ENCODE data around the gene TLE3. TPM values are rescaled to one million over a fixed set of nuclear protein-coding genes. Genes with fewer than 3 reads are reported as not detected.
A peak's percentile ranks its signal among the peaks of the same experiment; 100 is the strongest.

The TLE3 gene
- total RNA-seq, 2 donors from 2014 or later: 16.6 to 33.9 TPM

DNA sequence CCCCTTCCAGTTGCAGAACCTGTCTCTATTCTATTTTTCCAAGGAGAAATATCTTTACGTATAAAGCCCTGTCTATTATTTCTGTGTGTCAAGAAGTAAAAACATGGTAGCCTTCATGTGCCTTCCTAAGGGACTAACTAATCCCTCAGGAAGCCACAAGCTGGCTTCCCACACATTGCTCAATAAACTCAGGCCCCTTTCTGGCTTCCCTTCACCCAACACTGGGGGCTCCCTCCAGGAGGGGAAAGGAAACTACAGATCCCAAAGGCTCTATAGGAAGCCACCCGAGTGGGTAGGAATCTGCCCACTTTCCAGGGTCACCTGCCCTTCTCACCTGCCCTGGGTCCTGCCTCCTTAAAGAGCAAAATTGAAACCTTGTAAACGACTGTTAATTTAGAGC, 4.6 kb downstream of the TLE3 start:
- no peak overlapping the region for H3K4me3 ChIP-seq
- H3K4me1 ChIP-seq: peaks cover 79% of the 10 kb centered on the region
- intact Hi-C loops (cut with DNase I): no loop called here
- H3K36me3 ChIP-seq (replicated peaks in 1 of 2; ENCODE audit: insufficient read depth in 1 of 2, low read depth in 2 of 2): no peaks in the 10 kb centered on the region
- H3K27me3 ChIP-seq: no peaks in the 10 kb centered on the region
- 25 to 31% methylated on average over 3 of the region's 3 CpGs for WGBS, 2 donors
- H3K27ac ChIP-seq: peak overlapping the region; percentile 3 to 58 (median 42)
- no peak for ATAC-seq
- H3K9me3 ChIP-seq: no peaks in the 10 kb centered on the region
- no peak for TF ChIP-seq POLR2A (IDR thresholded peaks at IDR 0.05)
- TF ChIP-seq, protein P1, sequence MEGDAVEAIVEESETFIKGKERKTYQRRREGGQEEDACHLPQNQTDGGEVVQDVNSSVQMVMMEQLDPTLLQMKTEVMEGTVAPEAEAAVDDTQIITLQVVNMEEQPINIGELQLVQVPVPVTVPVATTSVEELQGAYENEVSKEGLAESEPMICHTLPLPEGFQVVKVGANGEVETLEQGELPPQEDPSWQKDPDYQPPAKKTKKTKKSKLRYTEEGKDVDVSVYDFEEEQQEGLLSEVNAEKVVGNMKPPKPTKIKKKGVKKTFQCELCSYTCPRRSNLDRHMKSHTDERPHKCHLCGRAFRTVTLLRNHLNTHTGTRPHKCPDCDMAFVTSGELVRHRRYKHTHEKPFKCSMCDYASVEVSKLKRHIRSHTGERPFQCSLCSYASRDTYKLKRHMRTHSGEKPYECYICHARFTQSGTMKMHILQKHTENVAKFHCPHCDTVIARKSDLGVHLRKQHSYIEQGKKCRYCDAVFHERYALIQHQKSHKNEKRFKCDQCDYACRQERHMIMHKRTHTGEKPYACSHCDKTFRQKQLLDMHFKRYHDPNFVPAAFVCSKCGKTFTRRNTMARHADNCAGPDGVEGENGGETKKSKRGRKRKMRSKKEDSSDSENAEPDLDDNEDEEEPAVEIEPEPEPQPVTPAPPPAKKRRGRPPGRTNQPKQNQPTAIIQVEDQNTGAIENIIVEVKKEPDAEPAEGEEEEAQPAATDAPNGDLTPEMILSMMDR (IDR thresholded peaks at IDR 0.05): no peak
- no peak for DNase-seq

DNA sequence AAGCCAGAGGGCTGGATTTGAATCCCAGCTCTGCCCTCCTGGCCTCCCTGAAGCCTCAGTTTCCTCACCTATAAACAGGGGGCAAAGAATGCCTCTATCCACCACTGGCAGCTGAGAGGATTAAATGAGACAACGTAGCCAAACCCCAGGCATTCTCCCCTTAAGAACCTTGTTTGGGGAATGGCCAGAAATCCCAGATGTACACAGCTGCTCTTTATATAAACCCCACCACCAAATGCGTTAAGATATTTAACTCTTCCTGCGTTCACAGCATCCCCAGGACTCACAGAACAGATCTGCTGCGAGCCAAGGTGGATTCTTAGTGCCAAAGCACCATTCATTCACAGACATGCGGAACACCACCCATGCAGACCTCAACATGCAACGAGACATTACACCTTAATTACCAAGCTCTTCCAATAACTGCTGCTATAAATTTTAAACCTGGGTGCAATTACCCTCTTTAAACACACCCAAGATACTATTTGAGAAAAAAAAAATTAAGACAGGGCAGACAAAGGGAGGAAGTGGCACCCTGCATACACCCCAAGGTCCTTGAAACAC, 5.2 kb downstream of the TLE3 start:
- DNase-seq (no peak), ATAC-seq (no peak)
- no peaks in the 10 kb centered on the region for H3K27me3 ChIP-seq
- no peaks in the 10 kb centered on the region for H3K9me3 ChIP-seq
- peak overlapping the region in 2 of 4 donors; percentile 3 to 58 for H3K27ac ChIP-seq
- 81 to 88% methylated on average over 6 of the region's 6 CpGs for WGBS, 2 donors
- intact Hi-C loops (cut with DNase I): no loop called here
- TF ChIP-seq POLR2A (IDR thresholded peaks at IDR 0.05): no peak
- TF ChIP-seq, protein P1 (IDR thresholded peaks at IDR 0.05): no peak
- H3K36me3 ChIP-seq (replicated peaks in 1 of 2; ENCODE audit: insufficient read depth in 1 of 2, low read depth in 2 of 2): no peaks in the 10 kb centered on the region
- H3K4me1 ChIP-seq: peaks cover 78% of the 10 kb centered on the region
- H3K4me3 ChIP-seq: no peak overlapping the region

DNA sequence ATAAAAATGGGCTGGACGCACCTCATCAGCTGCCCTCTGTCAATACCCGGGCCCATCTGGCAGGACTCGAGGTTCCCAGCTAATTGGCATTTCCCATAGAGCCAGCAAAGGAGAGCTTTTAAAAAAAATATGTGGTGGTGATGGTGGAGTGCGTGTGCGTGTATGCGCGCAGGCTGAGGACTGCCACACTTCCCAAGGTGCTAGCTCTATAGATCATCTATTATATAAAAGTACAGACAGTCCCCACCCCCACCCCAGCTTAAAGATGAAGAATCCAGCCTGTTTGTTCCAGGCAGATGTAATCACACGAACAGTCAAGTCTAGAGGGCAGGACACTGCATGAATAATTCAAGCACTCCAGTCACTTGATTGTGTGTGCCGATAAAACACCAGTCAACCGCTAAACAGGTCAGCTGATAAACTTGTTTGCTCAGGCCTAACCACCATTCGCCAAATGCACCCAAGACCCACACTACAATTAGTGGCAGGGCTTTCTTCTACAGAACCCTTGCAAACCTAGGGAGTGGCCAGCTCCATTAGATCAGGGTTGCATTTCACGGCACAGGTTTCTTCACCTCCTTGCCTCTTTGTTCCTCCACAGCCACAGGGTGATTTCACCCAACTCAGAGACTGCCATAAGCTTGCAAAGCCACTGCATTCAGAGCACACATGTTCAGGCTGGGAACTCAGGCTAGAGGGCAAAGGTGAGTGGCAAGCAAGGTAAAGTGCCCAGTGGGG, 5.8 kb downstream of the TLE3 start:
- Histone ChIP-seq H3K4me3 (no peak overlapping the region), H3K36me3 (replicated peaks in 1 of 2; ENCODE audit: insufficient read depth in 1 of 2, low read depth in 2 of 2) (no peaks in the 10 kb centered on the region), H3K27me3 (no peaks in the 10 kb centered on the region), H3K4me1 (peaks cover 72% of the 10 kb centered on the region), H3K27ac (no peak overlapping the region), H3K9me3 (no peaks in the 10 kb centered on the region)
- no peak for TF ChIP-seq POLR2A (IDR thresholded peaks at IDR 0.05)
- TF ChIP-seq, protein P1 (IDR thresholded peaks at IDR 0.05): no peak
- no peak for ATAC-seq
- intact Hi-C loops (cut with DNase I): no loop called here
- 60 to 67% methylated on average over 12 of the region's 12 CpGs for WGBS, 2 donors
- DNase-seq: no peak

DNA sequence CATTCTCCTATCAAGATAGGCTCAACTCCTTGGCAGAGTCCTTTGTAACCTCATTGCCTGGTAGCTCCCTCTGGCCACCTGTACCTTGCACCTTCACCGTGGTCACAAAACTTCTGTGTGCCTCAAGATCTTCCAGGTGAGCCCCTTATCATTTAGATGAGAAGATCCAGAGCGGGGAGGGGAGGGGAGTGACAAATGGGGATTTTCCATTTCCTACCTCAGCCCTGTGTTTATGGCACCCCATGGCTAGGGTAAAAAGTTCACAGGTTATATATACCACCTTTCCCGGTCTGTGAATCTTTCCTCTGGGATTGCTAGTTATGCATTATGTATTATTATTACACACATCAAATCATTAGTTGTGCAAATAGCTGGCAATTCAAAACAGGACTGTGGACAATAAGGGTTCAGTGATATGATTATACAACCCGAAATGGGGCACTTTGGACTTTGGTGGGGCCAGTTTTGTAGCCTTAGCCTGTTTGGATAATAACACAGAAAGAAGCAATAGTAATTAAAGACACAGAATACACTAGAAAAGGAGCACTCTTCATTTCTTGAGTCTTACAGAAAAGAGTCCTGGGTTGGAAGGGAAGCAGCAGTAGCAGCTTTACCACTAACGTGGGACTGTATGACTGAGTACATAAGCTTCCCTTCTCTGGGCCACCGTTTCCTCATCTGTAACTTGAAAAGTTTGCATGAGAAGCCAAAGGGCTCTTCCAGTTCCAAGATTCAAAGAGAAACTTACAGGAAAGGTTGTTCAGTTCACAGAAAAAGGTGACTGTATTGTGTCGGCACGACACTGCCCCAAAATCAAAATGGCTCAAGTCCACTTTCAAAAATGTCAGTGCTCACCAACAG, 7.1 kb downstream of the TLE3 start:
- intact Hi-C loops (cut with DNase I): no loop called here
- H3K4me1 ChIP-seq: peaks cover 59% of the 10 kb centered on the region
- H3K9me3 ChIP-seq: no peaks in the 10 kb centered on the region
- no peak overlapping the region for H3K27ac ChIP-seq
- no peaks in the 10 kb centered on the region for H3K27me3 ChIP-seq
- no peak for TF ChIP-seq POLR2A (IDR thresholded peaks at IDR 0.05)
- TF ChIP-seq, protein P1 (IDR thresholded peaks at IDR 0.05): no peak
- no peaks in the 10 kb centered on the region for H3K36me3 ChIP-seq (replicated peaks in 1 of 2; ENCODE audit: insufficient read depth in 1 of 2, low read depth in 2 of 2)
- no peak overlapping the region for H3K4me3 ChIP-seq
- ATAC-seq (no peak), DNase-seq (no peak)
- 78 to 89% methylated on average over 8 of the region's 8 CpGs for WGBS, 2 donors

Data from body of pancreas (tissue), 4 donors.